ENCODE data around the gene C10orf90.

Gene C10orf90

DNA sequence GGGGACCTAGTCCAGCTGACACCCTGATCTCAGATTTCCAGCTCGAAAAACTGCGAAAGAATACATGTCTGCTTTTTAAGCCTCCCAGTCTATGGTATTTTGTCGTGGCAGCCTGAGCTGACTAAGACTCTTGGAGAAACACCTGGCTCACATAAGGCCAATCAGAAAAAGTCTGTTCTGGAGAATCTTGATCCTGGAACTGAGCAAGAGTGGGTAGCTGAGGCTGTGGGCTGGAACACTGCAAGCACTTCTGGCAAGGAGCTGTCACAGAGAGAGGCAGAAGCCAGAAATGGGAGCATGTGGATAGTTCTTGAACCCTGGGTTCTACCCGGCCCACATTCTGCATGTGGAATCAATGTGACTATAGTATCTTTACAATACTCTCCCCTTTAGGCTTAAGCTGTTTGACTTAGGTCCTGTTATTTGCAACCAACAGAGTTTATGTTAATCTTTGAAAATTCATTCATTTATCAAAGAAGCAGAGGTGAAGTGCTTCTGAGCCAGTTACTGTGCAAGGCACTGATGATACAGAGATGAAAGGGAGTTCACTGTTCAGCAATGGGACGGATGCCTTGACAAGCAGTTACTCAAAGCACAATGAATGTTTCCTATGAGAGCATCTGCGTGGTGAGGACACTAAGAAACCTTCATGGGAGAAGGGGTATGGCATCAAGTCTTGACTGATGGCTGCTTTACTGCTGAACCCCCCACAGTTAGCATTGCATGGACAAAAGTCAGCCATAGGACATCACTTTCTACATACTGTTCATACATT is 4.4 kb upstream of the C10orf90 start:
- no peak for DNase-seq

DNA sequence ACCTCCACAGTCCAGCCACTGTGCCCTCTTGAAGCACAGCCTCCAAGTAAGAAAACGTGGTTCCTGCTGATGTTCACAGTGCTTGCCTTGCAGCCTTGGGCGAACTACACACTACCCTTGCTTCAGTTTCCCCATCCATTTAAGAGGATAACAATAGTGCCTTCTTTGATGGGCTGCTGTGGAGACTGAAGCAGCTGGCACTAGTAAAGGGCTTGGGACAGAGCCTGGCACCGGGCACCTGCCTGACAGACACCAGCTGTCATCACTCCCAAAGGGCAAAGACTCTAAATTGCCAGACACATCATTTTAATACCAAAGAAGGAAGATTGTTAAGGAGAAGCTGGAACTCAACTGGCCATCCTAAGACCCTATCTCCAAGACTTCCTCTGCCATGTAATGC is 3.1 kb upstream of the C10orf90 start:
- DNase-seq = no peak

DNA sequence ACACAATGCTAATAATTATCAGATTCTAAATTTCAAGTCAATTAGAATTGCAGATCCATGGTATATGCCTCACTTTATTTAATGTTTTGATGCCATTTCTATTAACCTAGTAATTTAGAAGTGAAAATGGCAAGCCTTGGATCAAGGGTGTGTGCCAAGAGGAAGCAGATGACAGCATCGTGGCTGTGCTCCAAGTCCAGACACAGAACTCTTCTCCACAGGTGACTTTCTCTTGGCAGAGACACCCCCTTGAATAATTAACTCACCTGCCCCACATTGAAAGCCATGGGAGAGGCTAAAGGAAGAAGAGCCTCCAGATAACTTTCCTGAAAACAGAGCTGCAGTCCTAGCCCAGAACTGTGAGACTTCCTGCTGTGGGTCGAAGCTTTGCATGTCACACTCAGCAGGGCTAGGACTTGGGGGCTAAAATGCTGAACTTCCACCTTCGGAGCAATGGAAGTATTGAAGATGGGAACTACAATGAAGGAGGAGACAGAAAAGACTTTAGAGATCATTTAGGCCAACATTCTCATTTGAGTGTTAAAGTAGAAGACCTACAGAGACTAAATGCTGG is 996 bp upstream of the C10orf90 start:
- DNase-seq = no peak

DNA sequence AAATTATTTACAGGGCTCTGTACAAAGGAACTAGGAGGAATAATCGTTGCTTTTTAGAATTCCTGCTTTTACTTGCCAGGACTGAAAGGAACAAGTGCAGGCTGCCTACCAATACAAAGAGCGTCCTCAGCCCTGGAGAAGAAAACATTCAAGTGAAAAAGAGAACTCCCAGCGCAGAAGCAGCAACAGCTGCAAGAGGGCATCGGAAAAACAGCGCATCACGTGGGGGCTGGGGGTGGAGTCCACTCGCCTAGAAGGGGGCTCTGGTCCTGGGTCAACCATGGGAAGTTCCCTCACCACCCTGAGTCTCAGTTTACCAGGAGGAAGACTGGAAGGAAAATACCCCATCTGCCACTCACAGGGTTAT is 385 bp upstream of the C10orf90 start:
- DNase-seq = no peak

DNA sequence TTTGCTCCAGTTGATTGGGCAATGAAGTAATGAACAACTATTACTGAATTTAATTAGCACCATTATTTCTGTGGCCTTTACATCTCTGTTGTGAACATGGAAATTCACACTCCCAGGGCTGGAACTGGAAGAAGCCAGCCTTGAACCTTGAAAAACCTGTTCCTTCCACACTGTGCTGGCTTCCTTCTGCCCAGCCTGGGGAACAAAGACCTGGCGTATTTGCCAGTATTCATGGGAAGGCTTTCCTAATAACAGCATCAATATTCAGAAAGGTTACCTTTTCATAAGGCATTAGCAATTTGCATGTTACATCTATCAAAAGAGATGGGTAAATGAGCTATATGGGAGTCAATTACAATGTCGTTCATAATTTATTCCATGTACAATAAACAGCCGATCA is 1.3 kb downstream of the C10orf90 start:
- DNase-seq = no peak

DNA sequence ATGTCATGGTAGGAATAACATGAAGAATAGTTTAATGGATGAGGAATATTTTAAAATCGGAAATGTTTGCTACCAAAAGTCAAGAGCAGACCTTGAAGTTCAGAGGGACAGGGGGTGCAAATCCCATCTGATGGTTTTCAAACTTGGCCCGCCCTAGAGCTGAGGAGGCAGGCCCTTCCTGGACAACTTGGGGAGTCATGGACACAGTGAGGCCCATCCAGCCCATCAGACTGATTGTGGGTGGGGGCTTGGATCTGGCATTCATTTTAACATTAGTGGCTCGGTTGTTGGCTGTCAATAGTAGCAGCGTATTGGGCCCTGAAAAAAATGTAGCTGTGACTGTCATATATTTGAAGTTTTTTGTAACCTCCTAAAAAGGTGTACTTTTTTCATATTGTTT is 2.0 kb downstream of the C10orf90 start:
- DNase-seq = no peak

DNA sequence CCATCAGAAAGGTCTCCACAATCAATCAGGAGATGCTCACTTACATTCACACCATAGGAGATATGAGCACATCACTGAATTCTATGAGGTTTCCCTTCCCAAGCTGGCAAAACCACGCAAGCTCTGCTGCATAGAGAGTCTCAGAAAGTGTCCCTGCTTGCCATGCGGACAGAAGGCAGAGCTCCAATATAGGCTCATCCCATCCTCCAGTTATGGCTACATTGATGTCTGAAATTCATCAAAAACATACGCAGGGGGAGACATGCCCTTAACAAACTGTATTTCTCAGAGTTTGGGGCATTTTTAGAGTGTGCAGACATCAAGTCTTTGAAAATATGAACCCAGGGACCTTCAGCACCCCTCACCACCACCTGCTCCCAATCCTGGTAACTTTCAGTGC is 2.9 kb downstream of the C10orf90 start:
- no peak for DNase-seq

DNA sequence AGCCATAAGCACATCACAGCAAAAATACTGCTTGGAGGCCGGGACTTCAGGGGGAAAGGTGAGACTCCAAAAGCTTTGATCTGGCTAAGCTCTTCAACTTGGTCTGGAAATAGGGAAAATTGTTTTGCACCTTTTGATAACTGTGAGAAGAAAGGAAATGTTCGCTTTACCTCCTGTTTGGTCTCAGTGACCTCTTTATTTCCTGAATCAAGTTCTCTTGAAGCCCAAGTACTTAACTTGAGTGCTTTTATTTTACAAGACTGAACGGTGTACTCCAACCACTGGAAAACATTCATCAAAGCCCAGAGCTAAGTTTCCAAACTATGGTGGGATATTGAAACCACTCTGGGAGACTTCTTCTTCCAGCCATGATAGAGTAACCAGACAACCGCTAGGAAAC is 5.3 kb downstream of the C10orf90 start:
- DNase-seq = no peak

DNA sequence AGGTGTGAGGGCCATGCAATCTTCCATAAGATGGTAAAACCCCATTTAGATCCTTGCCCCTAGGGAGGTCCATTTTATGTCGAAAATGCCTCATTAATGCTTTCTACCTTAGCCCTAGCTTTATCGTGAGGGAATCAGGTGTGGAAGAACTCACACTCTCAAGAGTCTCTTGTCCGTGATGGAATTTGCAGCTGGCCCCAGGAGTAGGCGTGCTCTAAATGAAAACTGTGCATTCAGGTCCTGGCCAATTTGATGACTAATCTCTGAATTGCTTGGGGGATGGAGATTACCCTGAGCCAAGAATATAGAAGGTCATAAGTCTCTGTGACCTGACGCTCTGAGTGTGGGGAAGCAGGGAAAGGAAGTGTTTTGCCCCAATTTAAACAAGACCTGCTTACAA is 6.6 kb downstream of the C10orf90 start:
- no peak for DNase-seq

DNA sequence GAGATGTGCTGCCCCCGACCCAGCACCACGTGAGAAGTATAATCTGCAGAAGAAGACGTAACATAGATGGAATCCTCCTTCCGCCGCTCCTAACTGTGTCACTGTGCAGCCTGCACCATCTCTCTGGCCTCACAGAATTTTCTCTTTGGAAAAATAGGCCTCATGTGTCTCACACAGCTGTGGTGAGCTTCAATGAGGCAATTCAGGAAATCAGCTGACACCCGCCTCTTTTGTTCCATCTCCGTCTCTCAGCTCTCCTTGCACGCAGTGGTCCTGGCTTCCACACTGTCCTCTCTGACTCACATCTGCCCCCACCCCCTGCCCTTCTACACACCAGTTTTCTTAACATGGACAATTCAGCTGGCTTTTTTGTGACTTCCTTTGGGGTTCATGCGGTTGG is 7.2 kb downstream of the C10orf90 start:
- no peak for DNase-seq

DNA sequence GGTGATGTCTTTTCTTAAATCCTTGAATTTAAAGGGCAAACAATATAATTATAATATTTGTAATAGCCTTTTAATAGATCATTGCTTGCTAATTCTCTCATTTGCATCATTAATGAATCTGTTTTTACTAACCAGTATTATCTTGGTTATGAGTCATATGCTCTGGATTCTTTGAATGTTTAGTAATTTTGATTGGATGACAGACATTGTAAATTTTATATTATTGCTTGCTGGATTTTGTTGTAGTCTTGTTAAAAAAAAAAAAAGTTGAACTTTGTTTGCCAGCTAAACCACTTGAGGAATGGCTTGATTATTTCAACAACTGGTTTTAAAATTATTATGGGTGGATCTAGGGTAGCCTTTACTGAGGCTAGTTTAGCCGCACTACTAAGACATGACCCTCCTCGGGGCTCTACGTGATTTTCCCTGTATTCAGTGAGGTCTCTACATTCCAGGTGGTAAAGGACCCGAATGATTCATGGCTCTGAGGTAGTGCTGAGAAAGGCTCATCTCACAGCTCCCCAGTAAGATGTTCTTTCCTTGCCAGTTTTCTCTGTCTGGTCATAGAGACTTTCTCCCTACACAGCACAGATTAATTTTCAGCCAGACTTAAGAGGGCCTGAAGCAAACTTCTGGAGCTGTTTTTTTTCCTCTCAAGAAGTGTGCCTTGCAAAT is 8.5 kb downstream of the C10orf90 start:
- DNase-seq = no peak

DNA sequence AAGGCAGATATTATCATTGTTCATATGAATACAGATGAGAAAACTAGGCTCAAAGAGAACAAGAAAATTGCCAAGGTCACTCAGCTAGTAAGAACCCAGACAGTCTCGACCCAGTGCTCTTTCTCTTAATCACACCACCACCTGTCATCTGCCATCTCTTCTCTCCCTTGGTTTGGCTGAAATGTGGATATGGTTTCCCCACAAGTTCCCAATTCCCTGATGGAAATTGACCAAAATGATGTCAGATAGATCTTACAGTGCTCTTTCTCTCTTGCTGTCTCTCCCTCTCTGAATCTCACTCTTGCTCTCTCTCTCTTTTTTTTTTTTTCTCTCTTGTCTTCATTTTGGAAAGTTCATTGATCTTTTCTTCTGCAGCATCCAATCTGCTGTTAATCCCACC is 9.1 kb downstream of the C10orf90 start:
- no peak for DNase-seq

DNA sequence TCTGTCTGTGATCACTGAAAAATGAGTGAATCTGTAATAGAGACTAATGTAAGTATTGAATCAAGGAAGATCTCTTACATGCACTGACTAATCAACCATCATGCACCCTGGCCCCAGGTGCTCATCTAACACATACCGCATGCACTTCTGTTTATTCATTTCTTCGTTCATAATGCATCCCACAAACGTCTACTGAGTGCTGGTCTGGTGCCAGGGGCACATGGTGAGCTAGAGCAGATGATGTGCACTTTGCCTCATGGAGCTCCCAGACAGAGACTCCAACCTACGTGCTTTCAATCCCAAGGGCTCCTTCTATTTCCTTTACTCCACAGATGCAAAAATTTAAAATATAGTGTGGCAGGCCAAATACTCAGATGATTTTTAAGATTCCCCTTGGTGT is 10.7 kb downstream of the C10orf90 start:
- DNase-seq = no peak

DNA sequence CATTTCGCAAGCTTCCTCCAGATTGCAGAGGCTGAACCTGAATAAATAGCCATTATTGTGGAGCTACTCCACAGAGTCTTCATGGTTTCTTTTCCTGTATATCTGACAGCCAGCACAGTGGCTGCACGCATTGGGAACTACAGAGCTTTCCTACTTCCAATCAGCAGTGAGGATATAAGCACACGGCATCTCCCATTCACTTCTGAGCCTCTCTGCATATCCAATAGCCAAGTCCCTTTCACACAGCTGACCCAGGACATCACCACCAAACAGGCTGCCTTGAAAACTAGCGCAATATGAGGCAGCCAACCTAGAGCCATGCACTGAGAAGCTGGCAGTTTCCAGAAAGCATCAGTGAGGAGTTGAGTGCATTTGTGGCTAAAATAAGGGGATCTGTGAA is 11.6 kb downstream of the C10orf90 start:
- no peak for DNase-seq

DNA sequence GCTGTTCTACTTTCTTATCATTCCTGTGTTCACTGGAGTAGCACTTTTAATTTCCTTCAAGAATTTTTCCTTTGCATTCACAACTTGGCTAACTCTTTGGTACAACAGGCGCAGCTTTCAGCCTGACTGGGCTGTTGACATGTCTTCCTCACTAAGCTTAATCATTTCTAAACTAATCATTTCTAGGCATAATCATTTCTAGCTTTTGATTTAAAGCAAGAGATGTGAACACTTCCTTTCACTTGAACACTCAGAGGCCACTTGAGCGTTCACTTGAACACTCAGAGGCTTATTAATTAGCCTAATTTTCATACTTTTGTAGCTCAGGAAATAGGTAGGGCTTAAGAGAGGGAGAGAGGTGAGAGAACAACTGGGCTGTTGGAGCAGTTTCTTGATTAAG is 15.9 kb downstream of the C10orf90 start:
- DNase-seq = no peak

DNA sequence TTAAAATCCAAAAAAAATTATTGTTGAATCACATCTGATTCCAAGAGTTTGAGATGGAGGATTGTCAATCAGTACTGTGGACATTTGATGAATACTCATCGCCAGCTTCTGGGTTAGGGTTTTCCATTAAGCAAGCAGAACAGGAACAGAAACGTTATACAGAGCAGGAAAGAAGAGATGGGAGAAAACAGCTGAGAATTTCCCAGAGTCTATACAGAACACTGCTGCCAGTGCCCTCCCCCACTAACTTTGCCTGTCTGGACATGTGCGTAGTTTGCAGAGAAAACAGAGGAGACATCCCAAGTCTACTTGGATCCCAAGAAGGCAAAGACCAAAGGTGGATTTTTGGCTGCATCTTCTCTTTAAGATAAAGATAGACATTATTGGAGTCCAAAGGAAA is 19.0 kb downstream of the C10orf90 start:
- no peak for DNase-seq

DNA sequence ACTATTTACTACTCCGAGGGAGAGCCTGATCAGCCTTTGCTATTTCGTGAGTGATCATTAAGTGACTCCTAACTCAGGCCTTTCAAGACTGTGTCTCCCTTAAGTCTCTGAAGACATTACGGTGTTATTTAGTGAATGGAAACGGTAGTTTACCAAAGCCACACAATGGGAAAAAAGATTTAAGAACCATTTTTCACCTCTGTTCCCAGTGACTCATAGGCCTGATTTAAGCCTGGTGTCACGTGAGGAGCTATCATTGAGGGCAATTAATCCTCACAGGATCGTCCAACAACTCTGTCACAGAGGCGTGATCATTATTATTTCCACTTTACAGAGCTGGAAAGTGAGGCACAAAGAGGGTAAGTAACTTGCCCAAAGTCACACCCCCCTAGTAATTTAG is 20.3 kb downstream of the C10orf90 start:
- no peak for DNase-seq

DNA sequence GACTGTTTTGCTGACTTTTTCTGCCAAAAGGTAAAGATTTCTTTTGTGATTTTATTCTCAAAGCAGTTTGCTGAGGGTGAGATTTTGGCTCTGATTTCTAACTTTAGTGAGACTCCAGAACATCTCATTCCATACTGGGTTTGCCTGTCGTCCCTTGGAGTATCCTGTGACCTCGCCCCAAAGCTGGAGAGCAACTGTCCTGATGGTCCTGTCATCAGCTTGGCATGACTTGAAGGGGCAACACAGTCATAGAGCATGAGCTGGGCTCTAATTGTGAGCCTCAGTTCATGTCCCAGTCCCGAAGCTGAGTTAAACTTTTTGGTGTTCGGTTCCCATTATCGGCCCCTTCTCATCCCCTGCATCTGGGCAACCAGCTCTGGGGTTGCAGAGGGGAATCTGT is 23.4 kb downstream of the C10orf90 start:
- DNase-seq = no peak

DNA sequence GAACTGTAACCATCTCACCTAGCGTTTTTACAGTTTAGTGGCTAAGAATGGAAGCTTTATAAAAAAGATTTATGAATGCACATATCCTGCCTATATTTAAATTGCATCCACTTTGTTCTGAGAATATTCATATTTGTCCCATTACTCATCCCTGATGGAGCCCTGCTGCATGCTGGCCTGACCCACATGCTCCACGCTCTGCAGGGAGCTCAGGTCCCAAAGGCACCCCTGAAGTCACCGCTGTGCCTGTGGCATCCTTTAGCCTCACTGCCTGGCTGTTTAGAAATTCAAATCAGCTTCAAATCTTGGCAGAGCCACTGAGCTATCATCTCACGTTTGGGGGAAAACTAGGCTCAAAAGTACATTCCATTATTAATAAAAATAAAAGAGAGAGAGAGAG is 24.4 kb downstream of the C10orf90 start:
- no peak for DNase-seq

DNA sequence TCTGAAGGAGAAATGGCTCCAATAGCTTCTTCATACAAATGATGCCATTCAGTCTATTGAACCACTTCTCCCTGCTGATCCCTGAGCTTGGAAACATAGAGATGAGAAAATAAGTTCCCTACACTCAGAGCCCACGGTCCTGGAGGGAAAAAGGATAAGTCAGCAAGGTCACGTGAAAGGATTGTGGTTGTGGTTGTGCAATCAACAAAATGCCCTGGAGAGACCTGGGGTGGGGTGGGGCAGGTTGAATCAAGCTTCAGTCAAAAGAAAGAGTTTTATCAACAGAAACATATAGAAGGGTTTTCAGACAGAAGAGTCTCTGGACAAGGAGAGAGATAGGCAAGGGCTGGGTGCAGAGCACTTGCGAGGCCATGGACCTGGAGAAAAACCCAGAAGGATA is 30.1 kb downstream of the C10orf90 start:
- no peak for DNase-seq

DNA sequence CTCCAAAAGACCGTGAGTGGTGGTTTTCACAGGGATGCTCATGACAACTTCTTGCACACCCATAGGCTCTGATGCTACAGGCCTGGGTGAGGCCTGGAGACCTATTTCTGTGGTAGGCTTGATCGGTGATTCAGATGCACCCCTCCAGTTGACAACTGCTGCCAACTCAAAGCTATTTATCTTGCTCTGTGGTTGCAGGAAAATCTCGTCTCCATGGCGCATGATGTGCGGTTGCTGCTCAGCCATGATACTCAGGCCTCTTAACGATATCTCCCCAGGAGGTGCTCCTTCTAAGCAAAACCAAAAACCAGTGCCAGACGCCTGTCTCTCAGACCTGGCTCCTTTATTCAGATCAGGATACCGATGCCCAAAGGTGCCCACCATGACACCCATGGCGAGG is 31.4 kb downstream of the C10orf90 start:
- no peak for DNase-seq

DNA sequence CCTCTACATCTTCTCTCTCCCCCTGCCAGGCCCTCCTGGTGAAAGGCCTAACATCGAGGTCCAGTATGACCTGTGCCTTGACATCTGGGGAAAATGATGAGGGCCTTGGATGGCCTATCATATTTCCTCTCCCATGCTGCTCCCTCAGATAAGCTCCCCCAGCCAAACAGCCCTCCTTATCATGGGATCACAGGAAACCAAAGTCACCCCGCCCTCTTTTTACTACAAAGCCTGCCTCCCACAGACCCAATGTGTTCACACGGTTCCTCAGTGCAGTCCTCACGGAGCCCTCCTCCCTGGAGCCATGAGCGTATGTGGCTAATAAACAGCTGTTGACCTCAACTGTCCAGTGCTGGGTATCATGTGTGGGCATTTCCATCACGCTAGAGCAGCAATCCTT is 32.0 kb downstream of the C10orf90 start:
- DNase-seq = no peak

DNA sequence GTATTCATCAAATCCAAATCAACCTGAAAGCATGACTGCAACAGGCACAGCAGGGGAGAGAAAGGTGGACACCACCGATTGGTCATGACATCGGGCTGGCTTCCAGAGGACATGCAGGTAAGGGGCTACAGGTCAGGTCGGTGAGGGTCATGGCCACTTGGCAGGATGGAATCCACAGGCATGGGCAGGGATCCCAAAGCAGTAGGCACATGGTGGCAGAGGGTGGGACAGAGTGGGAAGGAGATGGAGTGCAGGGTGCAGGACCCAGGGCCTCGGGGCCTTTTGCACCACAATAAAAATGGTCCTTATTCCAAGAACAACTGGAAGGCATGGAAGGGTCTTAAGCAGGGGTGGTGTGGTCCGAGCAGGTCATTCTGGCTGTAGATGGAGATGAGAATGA is 33.0 kb downstream of the C10orf90 start:
- no peak for DNase-seq

DNA sequence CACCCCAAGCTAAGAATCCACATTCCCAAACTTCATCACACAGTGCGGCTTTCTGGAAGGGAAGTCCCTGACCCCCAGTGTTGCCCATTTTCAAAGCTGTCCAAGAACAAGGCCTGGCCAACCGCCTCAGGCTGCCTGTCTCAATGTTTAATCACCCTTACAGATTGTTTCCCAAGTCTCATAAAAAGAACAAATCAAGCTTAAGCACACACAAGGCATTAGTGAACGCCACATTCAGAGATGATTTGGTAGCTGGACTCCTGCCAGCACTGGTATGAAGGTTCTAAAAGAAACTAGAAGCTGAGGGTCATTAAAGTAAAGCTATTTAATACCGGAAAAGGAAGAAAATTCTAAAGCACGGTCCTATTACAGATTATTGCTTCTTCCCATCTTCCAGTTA is 35.6 kb downstream of the C10orf90 start:
- no peak for DNase-seq

DNA sequence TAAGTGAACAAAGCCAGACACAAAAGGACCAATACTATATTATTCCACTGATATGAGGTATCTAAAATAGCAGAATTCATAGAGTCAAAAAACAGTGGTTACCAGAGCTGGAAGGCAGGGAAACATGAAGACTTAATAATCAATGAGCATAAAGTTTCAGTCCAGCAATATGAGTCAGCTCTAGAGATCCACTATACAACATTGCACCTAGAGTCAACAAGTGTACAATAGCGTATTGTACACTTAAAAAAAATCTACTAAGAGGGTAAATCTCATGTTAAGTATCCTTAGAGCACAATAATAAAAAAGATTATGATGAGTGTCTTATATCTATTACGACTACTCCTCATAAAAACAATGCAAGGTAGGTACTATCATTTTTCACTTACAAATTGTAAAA is 36.1 kb downstream of the C10orf90 start:
- no peak for DNase-seq

Data from activated naive CD4-positive, alpha-beta T cell (primary cell).